ENCODE measurements around the gene WDR43. TPM values are rescaled to one million over a fixed set of nuclear protein-coding genes. Genes with fewer than 3 reads are reported as not detected.

WDR43 gene
- total and polyA plus RNA-seq, 9 of the 15 experiments (the other 6 are each of a cell fraction or from before 2014, with no cell fraction given): 34.6 to 197 (median 105) TPM

DNA sequence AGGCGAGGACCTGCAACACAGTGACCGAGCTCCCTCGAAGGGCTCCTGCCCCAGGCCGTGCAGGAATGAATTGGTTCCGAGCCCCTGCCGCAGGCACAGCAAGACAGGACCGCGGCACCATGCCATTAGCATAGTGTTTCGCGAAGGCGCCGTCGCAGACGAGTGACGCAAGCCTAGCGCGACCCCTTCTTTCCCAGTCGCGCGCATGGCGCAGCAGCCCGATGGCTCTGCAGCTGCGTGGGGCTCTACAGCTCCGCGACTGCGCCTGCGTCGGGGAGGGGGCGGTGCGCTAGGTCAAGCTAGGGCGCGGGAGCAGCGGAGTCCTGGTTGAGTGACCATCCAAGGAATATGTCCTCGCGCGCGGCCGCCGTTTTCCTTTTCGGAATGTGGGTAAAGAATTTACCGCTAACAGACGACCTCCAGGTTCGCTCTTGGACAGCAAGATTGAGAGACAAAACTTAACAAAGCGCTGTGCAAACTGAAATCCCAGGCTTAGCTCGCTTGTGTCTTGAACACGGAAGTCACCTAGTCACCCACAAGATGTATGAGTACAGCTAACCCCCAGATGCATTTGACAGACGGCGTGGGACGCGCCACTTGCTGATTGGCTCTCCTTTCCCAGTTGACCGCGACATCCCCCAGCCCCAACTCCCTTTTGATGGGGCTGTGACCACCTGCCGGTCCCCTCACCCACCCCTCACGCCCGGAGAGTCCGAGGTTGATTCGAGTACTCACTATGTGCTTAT is 24.1 kb upstream of the WDR43 start, which contains the start of gene TRMT61B (continued):
- TF ChIP-seq STAG1 (CRISPR knock-in tag; IDR thresholded peaks at IDR 0.05; ENCODE audit: borderline replicate concordance): no peak
- no peak for TF ChIP-seq RAD51 (IDR thresholded peaks at IDR 0.05; ENCODE audit: borderline replicate concordance, low read depth)
- TF ChIP-seq ZNF561 (CRISPR knock-in tag; conservative IDR thresholded peaks at IDR 0.05): no peak
- TF ChIP-seq, protein P1, sequence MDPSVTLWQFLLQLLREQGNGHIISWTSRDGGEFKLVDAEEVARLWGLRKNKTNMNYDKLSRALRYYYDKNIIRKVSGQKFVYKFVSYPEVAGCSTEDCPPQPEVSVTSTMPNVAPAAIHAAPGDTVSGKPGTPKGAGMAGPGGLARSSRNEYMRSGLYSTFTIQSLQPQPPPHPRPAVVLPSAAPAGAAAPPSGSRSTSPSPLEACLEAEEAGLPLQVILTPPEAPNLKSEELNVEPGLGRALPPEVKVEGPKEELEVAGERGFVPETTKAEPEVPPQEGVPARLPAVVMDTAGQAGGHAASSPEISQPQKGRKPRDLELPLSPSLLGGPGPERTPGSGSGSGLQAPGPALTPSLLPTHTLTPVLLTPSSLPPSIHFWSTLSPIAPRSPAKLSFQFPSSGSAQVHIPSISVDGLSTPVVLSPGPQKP (CRISPR knock-in tag; IDR thresholded peaks at IDR 0.05): no peak
- no peak for TF ChIP-seq DMBX1 (CRISPR knock-in tag; IDR thresholded peaks at IDR 0.05; ENCODE audit: borderline replicate concordance)
- TF ChIP-seq HNRNPL (IDR thresholded peaks at IDR 0.05; ENCODE audit: low read depth, low read length): no peak
- TF ChIP-seq ZFP1 (CRISPR knock-in tag; IDR thresholded peaks at IDR 0.05): no peak
- no peak for TF ChIP-seq ETV6 (IDR thresholded peaks at IDR 0.05; ENCODE audit: borderline replicate concordance in 1 of 2, low read depth in 2 of 2, low read length in 1 of 2)
- no peak for TF ChIP-seq ETV6 (CRISPR knock-in tag; IDR thresholded peaks at IDR 0.05; ENCODE audit: borderline replicate concordance)
- TF ChIP-seq CC2D1A (IDR thresholded peaks at IDR 0.05): no peak
- no peak for TF ChIP-seq ZNF778 (CRISPR knock-in tag; IDR thresholded peaks at IDR 0.05)
- TF ChIP-seq ZFP36 (IDR thresholded peaks at IDR 0.05; ENCODE audit: low read depth, low read length, partially characterized antibody): no peak
- TF ChIP-seq, protein P2, sequence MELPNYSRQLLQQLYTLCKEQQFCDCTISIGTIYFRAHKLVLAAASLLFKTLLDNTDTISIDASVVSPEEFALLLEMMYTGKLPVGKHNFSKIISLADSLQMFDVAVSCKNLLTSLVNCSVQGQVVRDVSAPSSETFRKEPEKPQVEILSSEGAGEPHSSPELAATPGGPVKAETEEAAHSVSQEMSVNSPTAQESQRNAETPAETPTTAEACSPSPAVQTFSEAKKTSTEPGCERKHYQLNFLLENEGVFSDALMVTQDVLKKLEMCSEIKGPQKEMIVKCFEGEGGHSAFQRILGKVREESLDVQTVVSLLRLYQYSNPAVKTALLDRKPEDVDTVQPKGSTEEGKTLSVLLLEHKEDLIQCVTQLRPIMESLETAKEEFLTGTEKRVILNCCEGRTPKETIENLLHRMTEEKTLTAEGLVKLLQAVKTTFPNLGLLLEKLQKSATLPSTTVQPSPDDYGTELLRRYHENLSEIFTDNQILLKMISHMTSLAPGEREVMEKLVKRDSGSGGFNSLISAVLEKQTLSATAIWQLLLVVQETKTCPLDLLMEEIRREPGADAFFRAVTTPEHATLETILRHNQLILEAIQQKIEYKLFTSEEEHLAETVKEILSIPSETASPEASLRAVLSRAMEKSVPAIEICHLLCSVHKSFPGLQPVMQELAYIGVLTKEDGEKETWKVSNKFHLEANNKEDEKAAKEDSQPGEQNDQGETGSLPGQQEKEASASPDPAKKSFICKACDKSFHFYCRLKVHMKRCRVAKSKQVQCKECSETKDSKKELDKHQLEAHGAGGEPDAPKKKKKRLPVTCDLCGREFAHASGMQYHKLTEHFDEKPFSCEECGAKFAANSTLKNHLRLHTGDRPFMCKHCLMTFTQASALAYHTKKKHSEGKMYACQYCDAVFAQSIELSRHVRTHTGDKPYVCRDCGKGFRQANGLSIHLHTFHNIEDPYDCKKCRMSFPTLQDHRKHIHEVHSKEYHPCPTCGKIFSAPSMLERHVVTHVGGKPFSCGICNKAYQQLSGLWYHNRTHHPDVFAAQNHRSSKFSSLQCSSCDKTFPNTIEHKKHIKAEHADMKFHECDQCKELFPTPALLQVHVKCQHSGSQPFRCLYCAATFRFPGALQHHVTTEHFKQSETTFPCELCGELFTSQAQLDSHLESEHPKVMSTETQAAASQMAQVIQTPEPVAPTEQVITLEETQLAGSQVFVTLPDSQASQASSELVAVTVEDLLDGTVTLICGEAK (IDR thresholded peaks at IDR 0.05): peak; percentile 12; the same call in 1 of the 2 replicates
- TF ChIP-seq, protein P2 (CRISPR knock-in tag; IDR thresholded peaks at IDR 0.05): no peak
- no peak for TF ChIP-seq ZNF696 (CRISPR knock-in tag; conservative IDR thresholded peaks at IDR 0.05)
- TF ChIP-seq ZNF507 (tag; conservative IDR thresholded peaks at IDR 0.05): no peak
- TF ChIP-seq MYNN (IDR thresholded peaks at IDR 0.05): no peak
- no peak for TF ChIP-seq MYNN (CRISPR knock-in tag; IDR thresholded peaks at IDR 0.05)
- peak; percentile 99 for TF ChIP-seq MYC (IDR thresholded peaks at IDR 0.05; ENCODE audit: low read depth, low read length)
- peak; percentile 72; the same call in 1 of the 2 replicates for TF ChIP-seq MYC (CRISPR knock-in tag; IDR thresholded peaks at IDR 0.05; ENCODE audit: borderline replicate concordance, low read depth)
- TF ChIP-seq MAFF (IDR thresholded peaks at IDR 0.05; ENCODE audit: low read length): no peak
